ENCODE results near the gene SPOCK1. TPM values are rescaled to one million over a fixed set of nuclear protein-coding genes. Genes with fewer than 3 reads are reported as not detected.

SPOCK1 gene
- total and polyA plus RNA-seq, 2 experiments from 2014 or later, result 5.6 to 10.1 TPM

DNA sequence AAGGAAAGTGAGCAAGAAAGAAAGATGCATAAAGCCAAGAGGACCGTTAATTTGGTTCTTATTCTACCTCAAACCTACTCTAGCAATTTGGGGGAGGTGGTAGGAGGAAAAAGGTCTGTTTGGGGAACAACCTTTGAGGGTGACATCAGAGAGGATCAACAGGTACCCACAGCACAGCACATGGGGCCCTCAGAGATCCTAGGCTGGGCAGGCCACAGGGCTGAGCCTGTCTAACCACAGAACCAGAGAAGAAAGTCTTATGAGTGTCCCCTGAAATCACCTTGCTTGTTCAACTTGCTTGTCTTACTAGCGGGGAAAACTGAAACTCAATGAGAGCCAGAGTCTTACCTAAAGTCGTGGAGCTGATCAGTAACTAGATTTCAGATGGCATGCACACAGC is 385.2 kb downstream of the SPOCK1 start:
- Histone ChIP-seq H3K4me2 (peak overlapping the region; percentile 19), H2AFZ (no peak overlapping the region), H3K9me2 (replicated peaks; ENCODE audit: insufficient read depth) (no peaks in the 10 kb centered on the region), H3K79me2 (no peaks in the 10 kb centered on the region), H3K27me3 (no peaks in the 10 kb centered on the region), H3K4me1 (ENCODE audit: insufficient read depth) (no peaks in the 10 kb centered on the region), H3K9me3 (ENCODE audit: low read depth) (no peaks in the 10 kb centered on the region), H3K27ac (peak overlapping the region; percentile 45), H3K4me3 (no peak overlapping the region), H3K36me3 (replicated peaks; ENCODE audit: insufficient read depth, low read depth) (no peaks in the 10 kb centered on the region), H4K20me1 (ENCODE audit: insufficient read depth, poor library complexity, severe bottlenecking) (no peaks in the 10 kb centered on the region)
- TF ChIP-seq EZH2phosphoT487 (IDR thresholded peaks at IDR 0.05; ENCODE audit: low read depth, severe bottlenecking, unreplicated experiment) (no peak), EZH2 (IDR thresholded peaks at IDR 0.05; ENCODE audit: borderline replicate concordance) (no peak)
- TF ChIP-seq, protein P1, sequence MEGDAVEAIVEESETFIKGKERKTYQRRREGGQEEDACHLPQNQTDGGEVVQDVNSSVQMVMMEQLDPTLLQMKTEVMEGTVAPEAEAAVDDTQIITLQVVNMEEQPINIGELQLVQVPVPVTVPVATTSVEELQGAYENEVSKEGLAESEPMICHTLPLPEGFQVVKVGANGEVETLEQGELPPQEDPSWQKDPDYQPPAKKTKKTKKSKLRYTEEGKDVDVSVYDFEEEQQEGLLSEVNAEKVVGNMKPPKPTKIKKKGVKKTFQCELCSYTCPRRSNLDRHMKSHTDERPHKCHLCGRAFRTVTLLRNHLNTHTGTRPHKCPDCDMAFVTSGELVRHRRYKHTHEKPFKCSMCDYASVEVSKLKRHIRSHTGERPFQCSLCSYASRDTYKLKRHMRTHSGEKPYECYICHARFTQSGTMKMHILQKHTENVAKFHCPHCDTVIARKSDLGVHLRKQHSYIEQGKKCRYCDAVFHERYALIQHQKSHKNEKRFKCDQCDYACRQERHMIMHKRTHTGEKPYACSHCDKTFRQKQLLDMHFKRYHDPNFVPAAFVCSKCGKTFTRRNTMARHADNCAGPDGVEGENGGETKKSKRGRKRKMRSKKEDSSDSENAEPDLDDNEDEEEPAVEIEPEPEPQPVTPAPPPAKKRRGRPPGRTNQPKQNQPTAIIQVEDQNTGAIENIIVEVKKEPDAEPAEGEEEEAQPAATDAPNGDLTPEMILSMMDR (IDR thresholded peaks at IDR 0.05; ENCODE audit: poor library complexity), result no peak
- 80% methylated on average over 3 of the region's 3 CpGs for WGBS (ENCODE audit: low lambda C conversion rate, missing lambda C conversion rate)
- DNase-seq (ENCODE audit: low spot score), result no peak

DNA sequence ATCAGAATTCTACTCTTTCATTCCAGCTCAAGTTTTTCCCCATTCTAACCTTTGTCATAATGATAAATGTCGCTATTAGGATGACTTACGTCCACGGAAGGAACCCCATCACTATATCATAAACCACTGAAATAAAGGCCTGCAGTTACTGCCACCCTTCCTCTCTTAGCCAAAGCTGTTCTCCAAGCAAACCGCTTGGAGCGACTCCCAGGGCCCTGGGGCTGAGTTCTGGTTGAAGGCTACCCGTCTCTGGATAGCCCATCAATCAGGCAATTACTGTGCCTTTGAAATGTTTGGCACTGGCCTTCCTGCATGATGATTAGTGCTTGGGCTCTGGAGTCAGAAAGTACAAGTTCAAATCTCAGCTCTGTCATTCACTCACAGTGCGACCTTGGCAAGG is 386.0 kb downstream of the SPOCK1 start:
- WGBS (ENCODE audit: low lambda C conversion rate, missing lambda C conversion rate), result 78% methylated on average over 7 of the region's 7 CpGs
- Histone ChIP-seq H3K27me3 (no peaks in the 10 kb centered on the region), H3K9me3 (ENCODE audit: low read depth) (no peaks in the 10 kb centered on the region), H3K27ac (no peak overlapping the region), H3K9me2 (replicated peaks; ENCODE audit: insufficient read depth) (no peaks in the 10 kb centered on the region), H2AFZ (no peak overlapping the region), H4K20me1 (ENCODE audit: insufficient read depth, poor library complexity, severe bottlenecking) (no peaks in the 10 kb centered on the region), H3K4me2 (no peak overlapping the region), H3K4me3 (no peak overlapping the region), H3K4me1 (ENCODE audit: insufficient read depth) (no peaks in the 10 kb centered on the region), H3K36me3 (replicated peaks; ENCODE audit: insufficient read depth, low read depth) (no peaks in the 10 kb centered on the region), H3K79me2 (no peaks in the 10 kb centered on the region)
- DNase-seq (ENCODE audit: low spot score), result no peak
- TF ChIP-seq EZH2phosphoT487 (IDR thresholded peaks at IDR 0.05; ENCODE audit: low read depth, severe bottlenecking, unreplicated experiment) (no peak), EZH2 (IDR thresholded peaks at IDR 0.05; ENCODE audit: borderline replicate concordance) (no peak)
- TF ChIP-seq, protein P1 (IDR thresholded peaks at IDR 0.05; ENCODE audit: poor library complexity), result no peak

DNA sequence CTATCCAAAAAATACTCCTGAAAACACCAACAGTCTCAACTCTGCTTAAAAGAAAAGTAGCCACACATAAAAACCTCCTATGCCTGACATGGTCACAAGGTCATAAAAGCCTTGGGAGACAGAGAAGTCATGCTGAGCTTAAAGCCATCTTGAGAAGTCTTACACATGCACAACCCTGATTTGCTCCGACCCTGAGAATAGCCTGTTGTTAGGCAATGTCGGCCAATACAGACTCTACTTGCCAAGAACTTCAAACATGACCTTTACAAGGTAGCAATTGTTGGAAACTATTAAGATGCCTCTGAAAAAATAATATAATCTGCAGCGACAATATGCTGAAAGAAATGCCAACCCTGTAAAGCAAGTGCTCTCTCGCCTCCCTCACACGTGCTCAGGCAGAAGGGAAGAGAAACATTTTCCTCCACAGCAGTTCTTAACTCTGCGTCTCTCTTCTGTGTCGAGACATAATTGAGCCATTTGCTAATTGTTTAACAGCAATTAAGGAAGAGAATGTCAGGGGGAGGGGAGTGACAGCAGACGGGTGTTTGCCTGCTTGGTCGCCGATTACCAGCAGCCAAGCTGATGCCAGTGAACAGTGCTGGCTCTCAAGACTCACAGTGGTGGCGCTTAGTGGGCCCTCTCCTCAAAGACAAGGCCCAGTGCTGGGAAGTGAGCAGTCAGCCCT is 393.6 kb downstream of the SPOCK1 start:
- Histone ChIP-seq H3K27ac (no peak overlapping the region), H2AFZ (no peak overlapping the region), H3K27me3 (no peaks in the 10 kb centered on the region), H3K4me1 (ENCODE audit: insufficient read depth) (no peaks in the 10 kb centered on the region), H4K20me1 (ENCODE audit: insufficient read depth, poor library complexity, severe bottlenecking) (no peaks in the 10 kb centered on the region), H3K4me2 (no peak overlapping the region), H3K79me2 (no peaks in the 10 kb centered on the region), H3K4me3 (no peak overlapping the region), H3K36me3 (replicated peaks; ENCODE audit: insufficient read depth, low read depth) (no peaks in the 10 kb centered on the region), H3K9me3 (ENCODE audit: low read depth) (no peaks in the 10 kb centered on the region), H3K9me2 (replicated peaks; ENCODE audit: insufficient read depth) (no peaks in the 10 kb centered on the region)
- TF ChIP-seq EZH2phosphoT487 (IDR thresholded peaks at IDR 0.05; ENCODE audit: low read depth, severe bottlenecking, unreplicated experiment) (no peak), EZH2 (IDR thresholded peaks at IDR 0.05; ENCODE audit: borderline replicate concordance) (no peak)
- TF ChIP-seq, protein P1 (IDR thresholded peaks at IDR 0.05; ENCODE audit: poor library complexity), result no peak
- no peak for DNase-seq (ENCODE audit: low spot score)
- WGBS (ENCODE audit: low lambda C conversion rate, missing lambda C conversion rate), result 75% methylated on average over 11 of the region's 11 CpGs

Measured in hepatocyte (in vitro differentiated cells).